Ishikawa (cell line): ENCODE results near the gene TNRC6C.

Experiments used
- CEBPB ChIP-seq: IDR thresholded peaks from 2 replicates; pipeline ENCODE4 v1.6.1; 2012
- CREB1 ChIP-seq: IDR thresholded peaks from 2 replicates; pipeline ENCODE4 v1.6.1; 2012; ENCODE audit warnings: low read depth
- EGR1 ChIP-seq: IDR thresholded peaks from 2 replicates; pipeline ENCODE4 v1.6.1; 2012
- EP300 ChIP-seq: IDR thresholded peaks from 2 replicates; pipeline ENCODE4 v1.6.1; 2012; ENCODE audit warnings: borderline replicate concordance
- FOXM1 ChIP-seq: IDR thresholded peaks from 2 replicates; pipeline ENCODE4 v1.6.1; 2012; ENCODE audit warnings: low read depth, borderline replicate concordance
- NFIC ChIP-seq: IDR thresholded peaks from 2 replicates; pipeline ENCODE4 v1.6.1; 2012
- RAD21 ChIP-seq: IDR thresholded peaks from 2 replicates; pipeline ENCODE4 v1.6.1; 2012; ENCODE audit warnings: low read depth
- TAF1 ChIP-seq: IDR thresholded peaks from 2 replicates; pipeline ENCODE4 v1.6.1; 2012; ENCODE audit warnings: low read depth, mild to moderate bottlenecking
- TCF12 ChIP-seq: IDR thresholded peaks from 2 replicates; pipeline ENCODE4 v1.6.1; 2012; ENCODE audit warnings: low read depth
- TEAD4 ChIP-seq: IDR thresholded peaks from 2 replicates; pipeline ENCODE4 v1.6.1; 2012
- YY1 ChIP-seq: IDR thresholded peaks from 2 replicates; pipeline ENCODE4 v1.6.1; 2012; ENCODE audit warnings: low read depth
- ZBTB7A ChIP-seq: IDR thresholded peaks from 2 replicates; pipeline ENCODE4 v1.6.1; 2012; ENCODE audit warnings: low read depth
- TF ChIP-seq, protein P1 (sequence below): IDR thresholded peaks from 2 replicates; pipeline ENCODE4 v1.6.1; 2012
- TF ChIP-seq, protein P2 (sequence below): IDR thresholded peaks from 2 replicates; pipeline ENCODE4 v1.6.1; 2012; ENCODE audit warnings: low read depth, mild to moderate bottlenecking
- TF ChIP-seq, protein P3 (sequence below): IDR thresholded peaks from 2 replicates; pipeline ENCODE4 v1.6.1; 2012

The TNRC6C gene

DNA sequence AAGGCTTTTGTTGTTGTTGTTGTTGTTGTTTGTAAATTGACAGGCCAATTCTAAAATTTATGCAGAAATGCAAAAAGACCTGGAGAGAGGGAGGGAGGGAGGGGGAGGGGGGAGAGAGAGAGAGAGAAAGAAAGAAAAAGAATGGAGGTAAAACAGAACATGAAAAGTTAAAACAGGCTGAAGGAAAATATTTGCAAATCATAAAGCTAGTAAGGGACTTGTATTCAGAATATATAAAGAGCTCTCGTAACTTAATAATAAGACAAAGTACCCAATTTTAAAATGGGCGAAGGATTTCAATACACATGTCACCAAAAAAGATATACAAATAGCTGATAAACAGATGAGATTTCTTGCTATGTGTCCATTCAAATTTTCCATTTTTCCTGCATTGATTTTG lies 15.4 kb downstream of the TNRC6C start:
- TF ChIP-seq YY1 = no peak
- TF ChIP-seq TEAD4 = no peak

DNA sequence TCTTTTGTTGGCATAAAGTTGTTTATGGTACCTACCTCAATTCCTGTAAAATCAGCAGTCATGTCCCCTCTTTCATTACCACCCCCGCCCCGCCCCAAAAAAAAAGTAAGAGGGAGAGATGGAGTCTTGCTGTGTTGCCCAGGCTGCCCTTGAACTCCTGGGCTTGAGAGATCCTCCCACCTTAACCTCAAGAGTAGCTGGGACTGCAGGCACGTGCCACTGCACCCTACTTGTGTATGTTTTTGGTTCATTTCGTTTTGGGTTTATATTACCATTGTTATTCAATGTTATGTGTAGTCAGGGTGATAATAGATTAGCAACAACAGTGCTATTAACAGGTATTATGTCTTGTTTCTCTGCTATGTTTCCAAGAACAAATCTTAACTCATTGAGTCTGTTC lies 15.9 kb downstream of the TNRC6C start:
- TF ChIP-seq FOXM1 (no peak), CREB1 (no peak)

DNA sequence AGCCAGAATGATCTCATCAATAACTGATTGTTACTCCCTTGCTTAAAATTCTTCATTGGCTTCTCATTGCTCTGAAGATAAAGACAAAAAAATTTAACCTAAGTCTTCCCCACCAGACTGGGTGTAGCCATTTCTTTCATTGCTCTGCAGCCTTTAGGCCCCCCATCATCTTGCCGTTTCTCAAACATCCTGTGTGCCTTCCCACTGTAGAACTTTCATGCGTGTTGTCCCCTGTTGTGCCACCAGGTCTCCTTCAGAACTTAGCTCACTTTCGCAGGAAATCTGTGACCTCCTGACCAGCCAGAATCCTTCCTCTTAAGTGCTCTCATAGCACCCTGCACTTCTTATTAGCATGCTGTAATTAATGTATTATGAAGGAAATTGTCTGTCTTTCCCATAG lies 31.8 kb downstream of the TNRC6C start:
- TF ChIP-seq CEBPB (no peak), FOXM1 (no peak), EP300 (no peak), EGR1 (no peak), TAF1 (no peak), TEAD4 (no peak), CREB1 (no peak)
- TF ChIP-seq, protein P1, sequence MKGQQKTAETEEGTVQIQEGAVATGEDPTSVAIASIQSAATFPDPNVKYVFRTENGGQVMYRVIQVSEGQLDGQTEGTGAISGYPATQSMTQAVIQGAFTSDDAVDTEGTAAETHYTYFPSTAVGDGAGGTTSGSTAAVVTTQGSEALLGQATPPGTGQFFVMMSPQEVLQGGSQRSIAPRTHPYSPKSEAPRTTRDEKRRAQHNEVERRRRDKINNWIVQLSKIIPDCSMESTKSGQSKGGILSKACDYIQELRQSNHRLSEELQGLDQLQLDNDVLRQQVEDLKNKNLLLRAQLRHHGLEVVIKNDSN = no peak
- TF ChIP-seq, protein P2, sequence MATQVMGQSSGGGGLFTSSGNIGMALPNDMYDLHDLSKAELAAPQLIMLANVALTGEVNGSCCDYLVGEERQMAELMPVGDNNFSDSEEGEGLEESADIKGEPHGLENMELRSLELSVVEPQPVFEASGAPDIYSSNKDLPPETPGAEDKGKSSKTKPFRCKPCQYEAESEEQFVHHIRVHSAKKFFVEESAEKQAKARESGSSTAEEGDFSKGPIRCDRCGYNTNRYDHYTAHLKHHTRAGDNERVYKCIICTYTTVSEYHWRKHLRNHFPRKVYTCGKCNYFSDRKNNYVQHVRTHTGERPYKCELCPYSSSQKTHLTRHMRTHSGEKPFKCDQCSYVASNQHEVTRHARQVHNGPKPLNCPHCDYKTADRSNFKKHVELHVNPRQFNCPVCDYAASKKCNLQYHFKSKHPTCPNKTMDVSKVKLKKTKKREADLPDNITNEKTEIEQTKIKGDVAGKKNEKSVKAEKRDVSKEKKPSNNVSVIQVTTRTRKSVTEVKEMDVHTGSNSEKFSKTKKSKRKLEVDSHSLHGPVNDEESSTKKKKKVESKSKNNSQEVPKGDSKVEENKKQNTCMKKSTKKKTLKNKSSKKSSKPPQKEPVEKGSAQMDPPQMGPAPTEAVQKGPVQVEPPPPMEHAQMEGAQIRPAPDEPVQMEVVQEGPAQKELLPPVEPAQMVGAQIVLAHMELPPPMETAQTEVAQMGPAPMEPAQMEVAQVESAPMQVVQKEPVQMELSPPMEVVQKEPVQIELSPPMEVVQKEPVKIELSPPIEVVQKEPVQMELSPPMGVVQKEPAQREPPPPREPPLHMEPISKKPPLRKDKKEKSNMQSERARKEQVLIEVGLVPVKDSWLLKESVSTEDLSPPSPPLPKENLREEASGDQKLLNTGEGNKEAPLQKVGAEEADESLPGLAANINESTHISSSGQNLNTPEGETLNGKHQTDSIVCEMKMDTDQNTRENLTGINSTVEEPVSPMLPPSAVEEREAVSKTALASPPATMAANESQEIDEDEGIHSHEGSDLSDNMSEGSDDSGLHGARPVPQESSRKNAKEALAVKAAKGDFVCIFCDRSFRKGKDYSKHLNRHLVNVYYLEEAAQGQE = no peak

DNA sequence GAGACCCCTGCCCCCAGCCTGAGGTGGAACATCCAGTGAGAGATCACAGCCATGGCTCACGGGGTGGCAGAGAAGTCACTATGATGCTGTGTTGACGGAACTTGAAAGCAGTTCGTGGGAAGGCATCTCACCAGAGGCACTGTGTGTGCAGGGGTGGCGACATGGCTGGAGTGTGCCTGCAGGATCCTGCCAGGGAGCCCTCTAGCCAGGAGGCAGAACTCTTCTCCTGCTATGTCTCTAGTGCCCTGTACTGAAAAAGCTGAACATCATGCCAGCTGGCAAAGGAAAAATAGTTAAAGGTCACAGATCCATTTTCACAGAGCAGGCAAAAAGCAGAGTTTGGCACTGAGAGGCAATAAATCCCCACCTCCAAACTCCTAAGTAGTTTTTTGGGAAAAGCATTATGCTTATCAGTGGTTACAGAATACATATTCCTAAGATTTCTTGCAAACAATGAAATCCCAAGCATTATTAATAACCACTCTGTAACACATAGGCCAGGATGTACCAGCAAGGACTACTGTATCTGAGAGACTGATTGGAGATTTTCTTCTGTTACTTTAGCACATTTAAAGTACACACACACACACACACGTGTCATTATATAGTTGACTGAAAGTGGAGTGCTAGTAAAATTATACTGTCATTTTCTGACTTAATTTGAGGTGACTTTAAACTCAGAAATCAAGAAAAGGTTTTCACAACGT lies 36.8 kb downstream of the TNRC6C start:
- no peak for TF ChIP-seq RAD21
- TF ChIP-seq, protein P1 = no peak

DNA sequence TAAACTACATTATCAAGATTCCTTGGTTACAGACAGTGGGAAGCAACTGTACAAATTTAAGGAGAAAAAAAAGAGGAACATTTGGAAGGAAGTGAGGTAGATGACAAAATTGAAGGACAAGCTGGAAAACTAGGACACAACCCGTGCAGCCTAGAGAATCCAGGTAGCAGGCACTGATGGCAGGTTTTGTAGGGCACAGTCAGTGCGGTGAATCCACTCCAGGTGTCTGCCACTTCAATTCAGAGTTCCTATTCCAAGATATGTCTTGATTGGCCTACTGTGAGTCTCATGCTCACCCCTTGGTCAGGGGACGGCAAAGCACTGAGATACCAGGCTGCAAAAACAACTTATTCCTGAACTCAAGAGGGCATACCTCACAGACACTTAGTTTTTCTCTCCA lies 37.8 kb downstream of the TNRC6C start:
- no peak for TF ChIP-seq TEAD4
- TF ChIP-seq, protein P1 = no peak
- TF ChIP-seq RAD21 = no peak
- TF ChIP-seq FOXM1 = no peak
- TF ChIP-seq, protein P2 = no peak
- TF ChIP-seq, protein P3, sequence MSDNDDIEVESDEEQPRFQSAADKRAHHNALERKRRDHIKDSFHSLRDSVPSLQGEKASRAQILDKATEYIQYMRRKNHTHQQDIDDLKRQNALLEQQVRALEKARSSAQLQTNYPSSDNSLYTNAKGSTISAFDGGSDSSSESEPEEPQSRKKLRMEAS = no peak
- no peak for TF ChIP-seq TCF12
- no peak for TF ChIP-seq NFIC

DNA sequence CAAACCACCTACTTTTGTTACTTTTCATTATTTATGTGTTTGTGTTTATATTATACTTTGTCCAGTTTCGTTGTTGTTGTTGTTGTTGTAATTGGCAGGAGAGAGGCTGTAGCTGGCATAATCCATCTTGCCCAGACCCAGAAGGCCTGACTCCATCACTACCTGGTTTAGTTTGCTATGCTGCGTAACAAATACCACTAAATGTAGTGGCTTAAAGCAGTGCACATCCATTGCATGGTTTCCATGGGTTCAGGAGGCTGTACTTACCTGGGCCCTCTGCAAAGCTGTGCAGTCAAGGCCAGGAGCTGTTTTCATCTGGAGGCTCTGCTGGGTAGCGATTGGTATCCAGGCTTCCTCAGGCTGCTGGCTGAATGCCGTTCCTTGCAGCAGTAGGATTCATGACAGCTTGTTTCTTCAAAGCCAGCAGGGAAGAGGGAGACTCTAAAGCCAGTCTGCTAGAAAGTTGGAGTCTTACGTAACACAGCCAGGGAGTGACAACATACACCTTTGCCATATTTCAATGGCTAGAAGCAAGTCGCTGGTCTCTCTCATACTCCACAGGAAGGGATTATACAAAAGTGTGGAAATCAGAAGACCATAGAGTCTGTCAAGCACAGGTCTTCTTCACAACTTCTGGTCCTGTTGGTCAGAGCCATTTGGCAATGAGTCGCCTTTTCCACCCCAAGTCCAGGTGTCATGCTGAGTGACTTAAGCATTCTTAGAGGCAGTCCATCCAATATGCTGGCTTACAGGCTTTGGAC lies 41.1 kb downstream of the TNRC6C start:
- TF ChIP-seq CEBPB (peak; percentile 76), TAF1 (no peak)

DNA sequence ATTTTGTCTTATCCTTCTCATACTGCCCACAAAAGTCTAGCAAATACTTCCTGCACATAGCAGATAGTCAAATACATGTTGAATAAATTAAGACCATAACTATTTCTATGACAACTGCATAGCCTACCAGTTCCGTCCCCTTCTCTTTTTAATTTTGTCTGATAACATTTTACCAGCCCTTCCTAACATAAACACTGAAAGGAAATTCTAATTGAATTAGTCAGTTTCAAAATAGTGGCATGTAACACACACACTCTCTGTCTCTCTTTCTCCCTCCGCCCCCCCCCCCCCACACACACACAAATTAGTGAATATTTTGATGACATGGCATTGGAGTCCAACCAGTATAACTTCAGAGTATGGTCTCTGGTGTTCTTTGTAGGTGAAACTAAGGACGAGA lies 41.8 kb downstream of the TNRC6C start:
- TF ChIP-seq, protein P2 = no peak
- TF ChIP-seq, protein P1 = no peak
- TF ChIP-seq EP300 (no peak), YY1 (no peak), EGR1 (no peak), TCF12 (no peak), NFIC (no peak), TEAD4 (no peak), FOXM1 (no peak), CEBPB (no peak), ZBTB7A (no peak)
- TF ChIP-seq, protein P3 = no peak
